ENCODE results near the gene NKAIN2.

DNA sequence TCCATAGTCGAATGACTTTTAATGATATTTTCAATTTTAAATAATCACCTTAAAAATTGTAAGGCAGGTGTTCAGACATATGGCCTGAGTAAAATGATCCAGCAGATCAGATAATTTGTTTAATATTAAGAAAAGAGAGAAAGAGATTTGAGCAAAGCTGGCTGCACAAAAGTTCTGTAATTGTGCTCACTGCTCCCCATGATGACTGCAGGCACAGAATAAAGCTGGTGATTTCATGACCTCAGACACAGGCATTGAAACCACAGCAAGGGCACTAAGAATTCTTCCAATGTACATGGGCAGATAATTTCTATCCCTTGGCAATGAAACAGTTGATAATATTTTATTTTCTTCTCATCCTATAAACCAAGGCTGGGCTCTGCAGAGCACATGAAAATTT is 553.1 kb downstream of the NKAIN2 start:
- TF ChIP-seq, protein P1, sequence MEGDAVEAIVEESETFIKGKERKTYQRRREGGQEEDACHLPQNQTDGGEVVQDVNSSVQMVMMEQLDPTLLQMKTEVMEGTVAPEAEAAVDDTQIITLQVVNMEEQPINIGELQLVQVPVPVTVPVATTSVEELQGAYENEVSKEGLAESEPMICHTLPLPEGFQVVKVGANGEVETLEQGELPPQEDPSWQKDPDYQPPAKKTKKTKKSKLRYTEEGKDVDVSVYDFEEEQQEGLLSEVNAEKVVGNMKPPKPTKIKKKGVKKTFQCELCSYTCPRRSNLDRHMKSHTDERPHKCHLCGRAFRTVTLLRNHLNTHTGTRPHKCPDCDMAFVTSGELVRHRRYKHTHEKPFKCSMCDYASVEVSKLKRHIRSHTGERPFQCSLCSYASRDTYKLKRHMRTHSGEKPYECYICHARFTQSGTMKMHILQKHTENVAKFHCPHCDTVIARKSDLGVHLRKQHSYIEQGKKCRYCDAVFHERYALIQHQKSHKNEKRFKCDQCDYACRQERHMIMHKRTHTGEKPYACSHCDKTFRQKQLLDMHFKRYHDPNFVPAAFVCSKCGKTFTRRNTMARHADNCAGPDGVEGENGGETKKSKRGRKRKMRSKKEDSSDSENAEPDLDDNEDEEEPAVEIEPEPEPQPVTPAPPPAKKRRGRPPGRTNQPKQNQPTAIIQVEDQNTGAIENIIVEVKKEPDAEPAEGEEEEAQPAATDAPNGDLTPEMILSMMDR (optimal IDR thresholded peaks at IDR 0.05 in 1 of 3, IDR thresholded peaks at IDR 0.05 in 1 of 3, conservative IDR thresholded peaks at IDR 0.05 in 1 of 3; ENCODE audit: extremely low read depth in 1 of 3, insufficient read depth in 2 of 3, low read length in 3 of 3), result no peak
- no peak for TF ChIP-seq EZH2 (IDR thresholded peaks at IDR 0.05; ENCODE audit: low read length)
